Muscle layer of colon (tissue), 2 donors: ENCODE data around the gene LCN6.
"Not testable (repeated sequence)": the region's sequence is repeated elsewhere in the genome, so short reads cannot be mapped to it uniquely, and the experiment has no call there.

Source experiments
- H3K27ac ChIP-seq: one replicate; pipeline ENCODE4 v1.7.0; 2013; ENCODE audit warnings: low read depth, mild to moderate bottlenecking, low read length, moderate library complexity
- H3K27me3 ChIP-seq, 2 donors: one replicate each; pipeline ENCODE4 v1.7.0; 2013; ENCODE audit warnings: low read length in 2 of 2, mild to moderate bottlenecking in 2 of 2; ENCODE audit not compliant: insufficient read depth in 2 of 2, control insufficient read depth in 1 of 2
- H3K36me3 ChIP-seq: one replicate; pipeline ENCODE4 v1.7.0; 2013; ENCODE audit warnings: mild to moderate bottlenecking, low read length; ENCODE audit not compliant: insufficient read depth
- H3K4me1 ChIP-seq: one replicate; pipeline ENCODE4 v1.7.0; 2013; ENCODE audit warnings: mild to moderate bottlenecking, low read length; ENCODE audit not compliant: insufficient read depth
- H3K4me3 ChIP-seq, 2 donors: one replicate each; pipeline ENCODE4 v1.7.0; 2013; ENCODE audit warnings: low read length in 2 of 2, low read depth in 1 of 2, mild to moderate bottlenecking in 1 of 2, moderate library complexity in 1 of 2
- H3K9ac ChIP-seq: one replicate; pipeline ENCODE4 v1.7.0; 2013; ENCODE audit warnings: low read length
- H3K9me3 ChIP-seq: one replicate; pipeline ENCODE4 v1.7.0; 2013; ENCODE audit warnings: mild to moderate bottlenecking, low read length
- donor health status: abdominal sarcoma.
- donor health status: Adenocarcinoma of cecum.

LCN6 gene

DNA sequence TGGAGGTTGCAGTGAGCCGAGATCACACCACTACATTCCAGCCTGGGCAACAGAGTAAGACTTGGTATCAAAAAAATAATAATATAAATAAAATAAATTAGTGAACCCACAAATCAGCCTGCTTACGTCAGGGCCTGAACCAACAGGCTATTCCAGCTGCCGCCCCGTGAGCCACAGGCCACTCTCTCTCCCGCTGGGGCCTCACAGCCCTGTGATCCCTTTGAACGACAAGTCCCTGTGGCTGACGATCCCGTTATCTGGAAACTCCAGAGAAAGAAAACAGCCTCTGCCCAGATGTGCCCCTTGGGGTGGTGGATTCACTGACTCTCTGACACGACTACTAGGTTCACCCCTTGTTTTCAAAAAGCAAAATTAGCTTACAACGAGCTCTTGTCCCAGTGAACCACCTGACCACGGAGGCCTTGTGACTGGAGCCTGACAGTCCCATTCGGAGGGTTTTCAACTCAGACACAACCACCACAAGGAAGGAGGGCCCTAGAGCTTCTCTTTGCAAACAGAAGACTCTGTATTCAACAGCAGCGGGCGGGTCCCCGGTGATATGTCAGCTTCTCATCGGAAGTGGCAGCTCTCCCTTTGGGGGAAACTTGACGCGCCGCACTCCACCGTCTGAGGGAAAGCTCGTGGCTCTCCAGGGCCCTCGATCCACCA, 40.3 kb downstream of the LCN6 start:
- no peaks in the 10 kb centered on the region for H3K36me3 ChIP-seq
- peaks cover 0 to 9% of the 10 kb centered on the region in 2 donors for H3K27me3 ChIP-seq
- no peak overlapping the region for H3K9ac ChIP-seq
- H3K9me3 ChIP-seq: no peaks in the 10 kb centered on the region
- H3K4me3 ChIP-seq: no peak overlapping the region
- peaks cover 5% of the 10 kb centered on the region for H3K4me1 ChIP-seq
- no peak overlapping the region for H3K27ac ChIP-seq

DNA sequence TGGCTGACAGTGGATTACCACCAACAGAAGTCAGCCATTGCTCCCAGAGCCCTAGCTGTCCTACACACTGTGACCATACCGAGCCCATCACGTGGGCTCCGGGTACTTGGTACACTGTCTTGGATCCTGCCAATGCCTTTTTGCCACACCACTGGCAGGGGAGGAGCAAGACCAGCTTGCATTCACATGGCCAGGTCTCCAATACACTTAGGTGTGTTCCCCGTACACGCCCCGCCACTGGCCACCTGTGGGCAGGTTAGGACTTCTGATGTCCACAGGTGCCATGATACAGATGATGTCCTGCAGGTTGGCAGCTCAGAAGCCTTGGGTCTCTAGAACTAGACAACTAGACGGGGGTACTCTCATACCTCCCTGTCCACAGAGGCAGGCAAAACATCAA, 41.3 kb downstream of the LCN6 start:
- peaks cover 5% of the 10 kb centered on the region for H3K4me1 ChIP-seq
- H3K9me3 ChIP-seq: no peaks in the 10 kb centered on the region
- peaks cover 0 to 4% of the 10 kb centered on the region in 2 donors for H3K27me3 ChIP-seq
- H3K4me3 ChIP-seq: no peak overlapping the region
- no peaks in the 10 kb centered on the region for H3K36me3 ChIP-seq
- H3K9ac ChIP-seq: no peak overlapping the region
- H3K27ac ChIP-seq: no peak overlapping the region

DNA sequence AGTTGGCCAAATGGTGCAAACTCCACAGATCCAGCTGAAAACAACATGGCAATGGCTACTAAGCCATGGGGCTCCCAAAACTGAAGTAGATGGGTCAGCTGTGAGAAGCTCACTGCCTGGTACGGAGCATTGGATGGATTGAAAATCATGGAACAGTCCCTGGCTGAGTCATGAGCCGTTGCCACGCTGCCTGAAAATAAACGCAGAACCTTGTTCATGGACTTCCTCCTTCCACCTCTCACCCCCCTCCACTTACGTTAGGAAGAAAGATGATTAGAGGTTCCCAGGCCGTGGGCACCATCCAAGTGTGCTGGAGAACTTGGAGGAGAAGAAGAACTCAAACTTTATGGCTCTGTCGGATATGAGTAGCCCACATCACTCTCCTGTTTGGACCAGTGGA, 42.8 kb downstream of the LCN6 start:
- no peak overlapping the region for H3K9ac ChIP-seq
- no peak overlapping the region for H3K27ac ChIP-seq
- no peaks in the 10 kb centered on the region for H3K27me3 ChIP-seq
- H3K4me3 ChIP-seq: no peak overlapping the region
- H3K9me3 ChIP-seq: no peaks in the 10 kb centered on the region
- no peaks in the 10 kb centered on the region for H3K4me1 ChIP-seq
- no peaks in the 10 kb centered on the region for H3K36me3 ChIP-seq

DNA sequence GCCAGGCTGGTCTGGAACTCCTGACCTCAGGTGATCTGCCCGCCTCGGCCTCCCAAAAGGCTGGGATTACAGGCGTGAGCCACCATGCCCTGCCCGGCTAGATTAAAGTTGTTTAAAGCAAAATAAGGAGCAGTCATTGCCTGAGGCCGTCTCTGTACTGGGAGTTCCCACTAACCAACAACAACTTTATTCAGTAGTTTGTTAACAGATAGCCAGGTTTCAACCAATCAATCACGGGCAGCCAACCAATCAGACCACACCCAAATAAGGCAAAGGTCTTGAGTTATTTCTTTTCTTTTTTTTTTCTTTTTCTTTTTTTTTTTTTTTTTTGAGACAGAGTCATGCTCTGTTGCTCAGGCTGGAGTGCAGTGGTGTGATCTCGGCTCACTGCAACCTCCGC, 43.6 kb downstream of the LCN6 start:
- H3K9me3 ChIP-seq, H3K27me3 ChIP-seq, H3K9ac ChIP-seq, H3K4me1 ChIP-seq, H3K4me3 ChIP-seq, H3K36me3 ChIP-seq, H3K27ac ChIP-seq: not testable (repeated sequence)

DNA sequence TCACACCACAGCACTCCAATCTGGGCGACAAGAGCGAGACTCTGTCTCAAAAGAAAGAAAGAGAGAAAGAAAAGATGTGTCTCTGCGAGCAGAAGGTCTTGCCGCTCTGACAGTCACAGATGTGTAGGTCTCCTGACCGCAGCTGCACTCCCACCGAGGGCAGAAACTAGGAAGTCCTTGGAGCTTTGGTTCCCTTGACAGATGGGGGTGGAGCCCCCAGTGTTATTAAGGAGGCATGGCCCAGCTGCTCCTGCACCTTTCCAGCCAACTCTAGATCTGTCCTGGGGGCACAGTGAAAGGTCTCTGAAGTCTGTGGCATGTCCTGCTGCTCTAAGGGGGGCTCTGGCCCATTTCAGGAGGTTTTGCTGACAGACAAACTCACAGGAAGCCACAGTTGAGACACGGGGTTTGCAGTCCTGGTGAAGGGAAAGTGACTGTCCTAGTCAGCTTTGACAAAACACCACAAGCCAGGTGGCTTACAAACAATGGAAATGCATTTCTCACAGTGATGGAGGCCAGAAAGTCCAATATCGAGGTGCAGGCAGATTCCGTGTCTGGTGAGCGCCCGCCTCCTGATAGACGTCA, 45.0 kb downstream of the LCN6 start:
- H3K27ac ChIP-seq: no peak overlapping the region
- no peaks in the 10 kb centered on the region for H3K9me3 ChIP-seq
- no peaks in the 10 kb centered on the region for H3K4me1 ChIP-seq
- no peaks in the 10 kb centered on the region for H3K36me3 ChIP-seq
- no peak overlapping the region for H3K4me3 ChIP-seq
- no peaks in the 10 kb centered on the region for H3K27me3 ChIP-seq
- no peak overlapping the region for H3K9ac ChIP-seq

DNA sequence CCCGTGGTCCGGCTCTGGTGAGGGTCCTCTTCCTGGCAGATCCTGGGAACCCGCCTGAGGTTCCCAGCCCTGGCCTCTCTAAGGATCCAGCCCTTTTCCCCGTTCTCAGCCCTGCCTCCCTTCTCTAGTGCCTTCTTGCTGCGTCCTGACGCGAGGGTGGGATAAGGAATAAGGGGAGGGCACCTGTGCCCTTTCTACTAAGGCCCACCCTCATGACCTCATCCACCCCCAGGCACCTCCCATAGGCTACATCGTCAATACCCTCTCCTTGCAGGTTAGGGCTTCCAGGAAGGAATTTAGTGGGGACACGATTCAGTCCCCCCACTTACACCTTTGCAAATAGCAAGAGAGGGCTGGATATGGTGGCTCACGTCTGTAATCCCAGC, 46.7 kb downstream of the LCN6 start:
- Histone ChIP-seq H3K4me1 (no peaks in the 10 kb centered on the region), H3K36me3 (no peaks in the 10 kb centered on the region), H3K4me3 (no peak overlapping the region), H3K27me3 (no peaks in the 10 kb centered on the region), H3K9ac (no peak overlapping the region), H3K9me3 (no peaks in the 10 kb centered on the region), H3K27ac (no peak overlapping the region)

DNA sequence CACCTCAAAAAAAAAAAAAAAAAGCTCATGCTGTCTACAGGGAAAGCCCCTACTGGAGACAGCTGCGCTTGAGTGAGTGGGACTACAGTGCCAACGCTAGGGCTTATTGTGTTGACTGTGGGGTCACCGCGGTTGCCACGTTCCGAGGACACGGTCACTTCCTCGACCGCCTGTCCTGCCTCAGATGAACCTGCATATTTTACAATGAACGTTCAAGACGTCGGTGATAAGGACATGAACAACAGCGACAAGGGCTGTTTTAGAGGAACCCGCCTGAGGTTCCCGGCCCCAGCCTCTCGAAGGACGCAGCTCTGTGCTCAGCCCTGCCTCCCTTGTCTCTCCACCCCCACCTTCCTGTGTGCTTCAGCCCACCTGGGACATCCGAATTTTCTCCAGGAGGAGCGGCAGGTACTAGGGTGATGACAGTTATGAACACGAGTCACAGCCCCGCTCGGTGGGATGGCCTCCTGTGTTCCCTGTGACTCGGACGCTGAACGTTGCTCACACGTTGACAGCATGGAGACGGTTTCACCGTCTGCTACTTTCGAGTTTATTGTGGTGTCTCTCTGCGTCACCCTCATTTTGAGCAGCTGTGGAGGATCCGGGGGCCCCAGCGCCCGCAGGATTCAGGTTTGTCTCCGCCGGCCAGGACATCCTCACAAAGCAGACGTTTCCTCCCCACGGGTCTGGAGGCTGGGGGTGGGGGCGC, 47.2 kb downstream of the LCN6 start:
- Histone ChIP-seq H3K4me1 (no peaks in the 10 kb centered on the region), H3K27me3 (no peaks in the 10 kb centered on the region), H3K4me3 (no peak overlapping the region), H3K9ac (no peak overlapping the region), H3K9me3 (no peaks in the 10 kb centered on the region), H3K36me3 (no peaks in the 10 kb centered on the region), H3K27ac (no peak overlapping the region)

DNA sequence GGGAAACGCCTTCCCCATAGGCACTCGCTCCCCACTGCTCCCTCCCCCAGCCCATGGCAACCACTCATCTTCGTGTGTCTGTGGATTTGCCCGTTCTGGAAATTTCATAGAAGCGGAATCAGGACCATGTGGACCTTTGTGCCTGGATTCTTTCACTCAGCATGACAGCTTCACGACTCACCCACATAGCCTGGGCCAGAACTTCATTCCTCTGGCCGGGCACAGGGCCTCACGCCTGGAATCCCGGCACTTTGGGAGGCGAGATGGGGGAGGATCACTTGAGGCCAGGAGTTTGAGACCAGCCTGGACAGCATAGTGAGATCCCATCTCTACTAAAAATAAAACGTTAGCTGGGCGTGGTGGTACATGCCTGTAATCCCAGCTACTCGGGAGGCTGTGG, 48.0 kb downstream of the LCN6 start:
- H3K9ac ChIP-seq: no peak overlapping the region
- peaks cover 5% of the 10 kb centered on the region for H3K4me1 ChIP-seq
- H3K36me3 ChIP-seq: no peaks in the 10 kb centered on the region
- H3K9me3 ChIP-seq: no peaks in the 10 kb centered on the region
- no peak overlapping the region for H3K4me3 ChIP-seq
- no peaks in the 10 kb centered on the region for H3K27me3 ChIP-seq
- no peak overlapping the region for H3K27ac ChIP-seq

DNA sequence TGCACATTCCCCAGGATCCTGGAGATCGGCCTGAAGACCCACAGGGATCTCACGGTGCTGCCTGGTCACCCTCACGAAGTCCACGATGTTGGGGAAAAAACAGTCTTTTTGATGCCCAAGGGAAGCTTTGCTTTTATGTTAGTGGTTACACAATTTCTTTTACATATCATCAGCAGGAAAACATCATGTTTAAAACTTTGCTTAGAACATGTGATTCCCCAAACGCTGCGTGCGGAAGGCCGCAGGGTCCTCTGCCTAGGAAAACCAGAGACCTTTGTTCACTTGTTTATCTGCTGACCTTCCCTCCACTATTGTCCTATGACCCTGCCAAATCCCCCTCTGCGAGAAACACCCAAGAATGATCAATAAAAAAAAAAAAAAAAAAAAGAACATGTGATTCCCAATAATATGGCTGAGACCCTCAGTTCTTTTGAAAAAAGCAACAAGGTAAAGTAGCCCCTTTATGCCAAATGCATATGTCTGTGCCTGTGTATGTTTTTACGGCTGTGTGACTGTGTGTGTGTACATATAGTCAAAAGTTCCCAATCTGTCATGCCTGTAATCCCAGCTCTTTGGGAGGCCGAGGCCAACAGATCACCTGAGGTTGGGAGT, 49.6 kb downstream of the LCN6 start:
- H3K9ac ChIP-seq: no peak overlapping the region
- H3K27ac ChIP-seq: no peak overlapping the region
- H3K4me1 ChIP-seq: peaks cover 5% of the 10 kb centered on the region
- no peaks in the 10 kb centered on the region for H3K9me3 ChIP-seq
- no peaks in the 10 kb centered on the region for H3K36me3 ChIP-seq
- no peak overlapping the region for H3K4me3 ChIP-seq
- no peaks in the 10 kb centered on the region for H3K27me3 ChIP-seq

DNA sequence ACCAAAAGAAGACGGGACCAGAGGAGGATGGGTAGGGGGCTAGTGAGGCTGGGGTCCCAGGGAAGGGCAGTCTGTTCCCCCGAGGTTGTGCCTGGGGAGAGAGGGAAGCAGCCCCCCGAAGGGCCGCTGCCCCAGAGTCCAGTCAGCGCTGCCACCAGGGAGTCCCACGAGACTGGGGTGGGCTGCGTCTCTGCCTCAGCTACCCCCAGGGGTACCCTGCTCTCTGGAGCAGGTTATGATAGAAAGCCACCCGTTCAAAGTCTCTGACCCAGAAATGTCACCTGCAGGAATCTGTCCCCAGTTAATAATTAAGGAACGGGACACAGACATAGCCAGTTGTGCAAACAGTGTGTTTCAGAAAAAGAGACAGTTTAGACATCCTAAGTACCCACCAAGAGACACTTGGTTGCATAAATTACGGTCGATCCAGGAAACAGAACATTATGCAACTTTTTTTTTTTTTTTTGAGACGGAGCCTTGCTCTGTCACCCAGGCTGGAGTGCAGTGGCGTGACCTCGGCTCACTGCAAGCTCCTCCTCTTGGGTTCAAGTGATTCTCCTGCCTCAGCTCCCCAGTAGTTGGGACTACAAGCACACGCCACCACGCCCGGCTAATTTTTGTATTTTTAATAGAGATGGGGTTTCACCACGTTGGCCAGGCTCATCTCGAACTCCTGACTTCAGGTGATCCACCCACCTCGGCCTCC, 50.4 kb downstream of the LCN6 start:
- Histone ChIP-seq H3K4me1 (peaks cover 5% of the 10 kb centered on the region), H3K27ac (no peak overlapping the region), H3K36me3 (no peaks in the 10 kb centered on the region), H3K27me3 (no peaks in the 10 kb centered on the region), H3K9me3 (no peaks in the 10 kb centered on the region), H3K9ac (no peak overlapping the region), H3K4me3 (no peak overlapping the region)

DNA sequence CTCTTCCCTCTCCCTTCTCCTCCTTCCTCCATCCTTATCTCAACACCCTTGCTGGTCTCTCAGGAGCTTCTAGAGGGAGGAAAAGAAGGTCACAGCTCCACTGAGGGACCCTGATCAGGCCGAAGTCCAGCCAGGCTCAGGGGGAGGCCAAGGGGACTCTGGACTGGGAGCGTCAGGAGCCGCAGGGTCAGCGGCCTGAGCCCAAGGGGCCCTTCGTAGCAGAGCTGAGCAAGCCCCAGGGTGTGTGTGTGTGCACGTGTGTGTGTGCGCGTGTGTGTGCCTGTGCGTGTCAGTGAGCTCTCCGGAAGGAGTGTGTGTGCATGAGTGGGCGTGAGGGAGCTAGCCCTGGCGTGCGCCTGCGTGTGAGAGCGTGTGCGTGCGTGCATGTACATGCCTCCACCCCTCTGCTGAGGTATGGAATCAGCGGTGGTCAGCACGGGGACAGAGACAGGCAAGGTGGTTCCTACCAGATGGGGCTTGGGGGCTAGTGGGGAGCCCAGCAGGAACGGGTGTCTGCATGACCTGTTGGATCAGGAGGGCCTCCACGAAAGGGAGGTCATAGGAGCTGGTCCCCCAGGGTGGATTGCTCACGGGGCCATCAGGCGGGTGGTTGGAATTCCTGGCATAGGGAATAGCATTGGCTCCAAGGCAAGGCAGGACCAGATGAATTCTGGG, 51.0 kb downstream of the LCN6 start:
- peaks cover 5% of the 10 kb centered on the region for H3K4me1 ChIP-seq
- no peak overlapping the region for H3K9ac ChIP-seq
- H3K27me3 ChIP-seq: no peaks in the 10 kb centered on the region
- H3K9me3 ChIP-seq: no peaks in the 10 kb centered on the region
- no peak overlapping the region for H3K27ac ChIP-seq
- no peak overlapping the region for H3K4me3 ChIP-seq
- H3K36me3 ChIP-seq: no peaks in the 10 kb centered on the region
